HG03108 (cell line): ENCODE results near the gene RGL4.
"Not testable (repeated sequence)": the region's sequence is repeated elsewhere in the genome, so short reads cannot be mapped to it uniquely, and the experiment has no call there.

Experiments
- ATAC-seq: cut with Tn5 transposase; IDR thresholded peaks from one replicate; pipeline ENCODE4 v1.9.1; 2021; ENCODE audit warnings: moderate library complexity; ENCODE audit not compliant: unreplicated experiment

Gene RGL4

DNA sequence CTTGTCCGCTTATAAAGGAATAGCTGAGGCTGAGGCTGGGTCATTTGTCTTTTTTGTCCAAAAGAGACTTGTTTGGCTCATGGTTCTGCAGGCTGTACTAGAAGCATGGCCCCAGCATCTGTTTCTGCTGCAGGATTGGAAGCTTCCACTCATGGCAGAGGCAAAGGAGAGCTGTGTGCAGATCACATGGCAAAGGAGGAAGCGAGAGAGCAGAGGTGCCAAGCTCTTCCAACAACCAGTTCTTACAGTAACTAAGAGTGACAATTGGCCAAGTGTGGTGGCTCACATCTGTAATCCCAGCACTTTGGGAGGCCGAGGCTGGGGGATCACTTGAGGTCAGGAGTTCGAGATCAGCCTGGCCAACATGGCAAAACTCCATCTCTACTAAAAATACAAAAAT lies 37.3 kb downstream of the RGL4 start:
- not testable (repeated sequence) for ATAC-seq

DNA sequence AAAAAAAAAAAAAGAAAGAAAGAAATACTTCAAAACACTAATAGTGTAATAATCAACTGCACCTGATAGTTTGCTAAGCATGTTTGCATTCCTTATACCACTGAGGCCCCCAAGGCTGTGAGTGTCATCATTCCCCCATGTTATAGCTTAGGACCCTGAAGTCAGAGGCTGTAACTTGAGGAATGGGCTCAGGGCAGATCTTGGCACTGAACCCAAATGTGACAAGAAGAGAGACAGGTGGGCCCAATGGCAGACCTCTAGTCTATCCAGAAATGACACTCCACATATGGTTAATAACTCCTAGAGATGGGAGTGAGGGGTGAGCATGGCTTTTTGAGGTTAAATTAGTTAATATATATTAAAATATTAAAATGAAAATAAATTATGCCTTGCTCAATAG lies 46.9 kb downstream of the RGL4 start:
- no peak for ATAC-seq

DNA sequence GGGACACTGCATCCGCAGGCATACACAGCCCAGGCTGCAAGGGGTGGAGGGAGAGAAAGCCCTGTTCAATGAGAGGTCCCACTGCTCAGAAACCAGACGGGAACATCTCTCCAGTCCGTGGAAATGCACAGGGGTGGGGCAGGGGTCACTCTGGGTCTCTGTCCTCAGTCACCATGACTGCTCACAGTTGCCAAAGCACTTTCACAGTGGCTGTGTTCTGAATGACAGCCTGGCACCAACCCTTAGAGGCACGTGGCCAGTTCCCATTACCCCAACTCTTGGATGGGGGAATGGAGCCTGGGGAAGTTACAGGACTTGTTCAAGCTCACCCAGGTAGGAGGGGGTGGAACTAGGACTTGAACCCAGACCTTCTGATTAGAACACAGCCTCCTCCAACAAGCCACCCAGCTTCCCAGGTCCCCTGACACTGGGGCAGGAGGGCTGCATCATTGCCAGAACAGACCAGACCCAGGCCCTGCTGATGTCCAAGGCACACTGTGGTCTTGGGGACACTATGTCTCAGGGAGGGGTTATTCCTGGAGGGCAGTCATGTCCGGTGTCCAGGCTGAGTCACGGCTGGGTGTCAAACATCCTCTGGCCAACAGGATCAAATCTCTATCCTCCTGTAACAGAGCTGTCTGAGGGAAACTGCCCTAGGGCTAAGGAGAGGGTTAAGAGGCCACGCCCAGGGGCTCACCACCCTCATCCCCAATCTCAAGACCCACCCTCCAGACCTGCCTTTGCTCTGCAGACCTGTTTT lies 51.9 kb downstream of the RGL4 start:
- ATAC-seq, result no peak

DNA sequence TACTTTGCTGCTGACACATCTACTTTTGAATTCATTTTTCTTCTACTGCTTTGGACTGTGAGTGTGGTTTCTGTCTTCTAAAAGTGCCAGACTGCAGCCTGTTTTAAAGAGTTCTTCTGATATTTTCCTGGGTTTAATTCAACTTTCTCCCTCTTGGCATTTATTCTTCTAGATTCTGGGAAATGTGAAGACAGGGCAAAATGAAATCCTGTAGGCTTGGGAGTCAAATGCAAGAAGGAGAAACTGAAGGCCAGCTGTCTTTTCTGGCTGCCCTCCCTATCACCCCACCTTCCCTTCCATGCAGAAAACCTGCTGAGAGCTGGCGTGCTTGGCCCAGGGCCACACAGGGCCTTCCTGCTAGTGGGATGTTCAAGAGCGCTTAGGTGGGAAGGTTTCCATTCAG lies 52.5 kb downstream of the RGL4 start:
- ATAC-seq, result no peak

DNA sequence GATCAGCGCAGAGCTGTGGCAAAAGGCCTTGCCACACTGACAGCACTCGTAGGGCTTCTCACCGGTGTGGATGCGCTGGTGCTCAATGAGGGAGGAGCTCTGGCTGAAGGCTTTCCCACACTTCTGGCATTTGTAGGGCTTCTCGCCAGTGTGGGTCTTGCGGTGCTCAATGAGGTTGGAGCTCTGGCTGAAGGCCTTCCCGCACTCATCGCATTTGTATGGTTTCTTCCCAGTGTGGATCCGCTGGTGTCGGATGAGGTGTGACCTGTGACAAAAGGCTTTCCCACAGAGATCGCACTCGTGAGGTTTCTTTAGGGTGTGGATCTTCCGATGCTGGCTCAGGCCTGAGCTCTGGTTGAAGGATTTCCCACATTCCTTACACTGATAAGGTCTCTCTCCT lies 53.2 kb downstream of the RGL4 start:
- ATAC-seq, result no peak

DNA sequence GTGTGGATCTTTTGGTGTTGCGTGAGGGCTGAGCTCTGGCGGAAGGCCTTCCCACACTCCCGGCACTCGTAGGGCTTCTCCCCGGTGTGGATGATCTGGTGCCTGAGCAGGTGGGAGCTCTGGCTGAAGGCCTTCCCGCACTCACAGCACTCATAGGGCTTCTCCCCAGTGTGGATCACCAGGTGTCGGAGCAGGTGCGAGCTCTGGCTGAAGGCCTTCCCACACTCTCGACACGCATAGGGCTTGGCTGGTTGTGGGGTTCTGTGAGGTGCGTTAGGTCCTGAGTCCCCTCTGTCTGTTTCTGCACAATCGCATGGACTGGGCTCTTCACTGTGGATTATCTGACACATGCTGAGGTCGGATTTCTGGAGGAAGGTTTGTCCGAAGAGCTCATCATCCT lies 53.7 kb downstream of the RGL4 start:
- ATAC-seq, result no peak

DNA sequence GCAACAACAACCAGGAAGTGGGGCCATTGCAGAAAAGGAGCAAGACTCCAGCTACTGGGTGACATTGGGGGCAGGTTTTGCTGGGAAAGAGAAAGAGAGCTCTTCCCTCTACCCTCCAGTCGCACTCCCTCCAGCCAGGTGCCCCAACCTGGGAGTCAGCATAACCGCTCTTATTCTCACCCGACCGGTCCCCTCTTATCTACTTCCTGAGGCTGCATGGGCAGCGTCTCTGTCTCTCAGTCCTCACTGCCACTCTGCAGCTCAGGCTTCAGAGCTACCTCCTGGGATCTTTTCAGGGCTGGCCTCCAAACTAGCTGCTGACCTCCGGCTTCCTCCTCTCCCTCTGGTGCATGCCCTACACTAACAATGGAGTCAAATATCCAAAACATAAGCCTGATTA lies 55.0 kb downstream of the RGL4 start:
- ATAC-seq, result no peak
